ENCODE measurements around the gene OXLD1. TPM values are rescaled to one million over a fixed set of nuclear protein-coding genes. Genes with fewer than 3 reads are reported as not detected.
A peak's percentile ranks its signal among the peaks of the same experiment; 100 is the strongest.

Gene OXLD1
- total and polyA plus RNA-seq, 4 donors: 11.2 to 26.4 (median 19.0) TPM

DNA sequence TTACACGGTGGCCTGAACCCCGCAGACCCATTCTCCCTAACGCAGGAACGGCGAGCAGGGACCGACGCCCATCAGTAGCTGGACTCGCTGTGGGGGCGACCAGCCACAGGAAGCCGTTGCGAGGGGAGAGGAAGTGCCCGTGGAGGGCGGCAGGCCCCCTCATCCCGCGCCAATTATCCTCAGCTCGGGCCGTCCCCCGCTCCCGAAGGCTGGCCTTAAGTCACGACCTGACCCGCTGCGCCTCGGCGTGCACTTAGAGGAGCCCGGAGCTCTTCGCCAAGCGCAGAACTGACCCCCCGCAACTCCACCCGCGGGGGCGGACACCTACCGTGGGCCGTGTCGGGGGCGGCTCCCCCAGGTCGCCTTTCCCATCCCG lies 16.8 kb upstream of the OXLD1 start:
- H3K4me3 ChIP-seq (ENCODE audit: low read depth in 1 of 3, low read length in 3 of 3): peak overlapping the region; percentile 70 to 86 (median 71)
- peak overlapping the region; percentile 41 to 67 for H3K27ac ChIP-seq (ENCODE audit: low read depth in 1 of 2, low read length in 2 of 2)
- TF ChIP-seq, protein P1, sequence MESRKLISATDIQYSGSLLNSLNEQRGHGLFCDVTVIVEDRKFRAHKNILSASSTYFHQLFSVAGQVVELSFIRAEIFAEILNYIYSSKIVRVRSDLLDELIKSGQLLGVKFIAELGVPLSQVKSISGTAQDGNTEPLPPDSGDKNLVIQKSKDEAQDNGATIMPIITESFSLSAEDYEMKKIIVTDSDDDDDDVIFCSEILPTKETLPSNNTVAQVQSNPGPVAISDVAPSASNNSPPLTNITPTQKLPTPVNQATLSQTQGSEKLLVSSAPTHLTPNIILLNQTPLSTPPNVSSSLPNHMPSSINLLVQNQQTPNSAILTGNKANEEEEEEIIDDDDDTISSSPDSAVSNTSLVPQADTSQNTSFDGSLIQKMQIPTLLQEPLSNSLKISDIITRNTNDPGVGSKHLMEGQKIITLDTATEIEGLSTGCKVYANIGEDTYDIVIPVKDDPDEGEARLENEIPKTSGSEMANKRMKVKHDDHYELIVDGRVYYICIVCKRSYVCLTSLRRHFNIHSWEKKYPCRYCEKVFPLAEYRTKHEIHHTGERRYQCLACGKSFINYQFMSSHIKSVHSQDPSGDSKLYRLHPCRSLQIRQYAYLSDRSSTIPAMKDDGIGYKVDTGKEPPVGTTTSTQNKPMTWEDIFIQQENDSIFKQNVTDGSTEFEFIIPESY (IDR thresholded peaks at IDR 0.05): no peak
- no peak for TF ChIP-seq YY1 (IDR thresholded peaks at IDR 0.05)
- TF ChIP-seq FOXA1 (IDR thresholded peaks at IDR 0.05): no peak
- no peak for TF ChIP-seq RXRA (IDR thresholded peaks at IDR 0.05)
- no peak for TF ChIP-seq HNF4G (IDR thresholded peaks at IDR 0.05)
- no peak for TF ChIP-seq REST (IDR thresholded peaks at IDR 0.05)
- TF ChIP-seq RAD21 (IDR thresholded peaks at IDR 0.05): no peak
- TF ChIP-seq HNF4A (conservative IDR thresholded peaks at IDR 0.05): no peak
- TF ChIP-seq, protein P2, sequence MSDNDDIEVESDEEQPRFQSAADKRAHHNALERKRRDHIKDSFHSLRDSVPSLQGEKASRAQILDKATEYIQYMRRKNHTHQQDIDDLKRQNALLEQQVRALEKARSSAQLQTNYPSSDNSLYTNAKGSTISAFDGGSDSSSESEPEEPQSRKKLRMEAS (IDR thresholded peaks at IDR 0.05): no peak
- TF ChIP-seq GABPA (IDR thresholded peaks at IDR 0.05 in 1 of 2, conservative IDR thresholded peaks at IDR 0.05 in 1 of 2): no peak
- no peak for TF ChIP-seq EGR1 (IDR thresholded peaks at IDR 0.05; ENCODE audit: low read depth in 2 of 2)
- no peak for TF ChIP-seq SP1 (IDR thresholded peaks at IDR 0.05)
- no peak for TF ChIP-seq TAF1 (conservative IDR thresholded peaks at IDR 0.05)
- DNase-seq (ENCODE audit: low spot score): no peak
- H3K9ac ChIP-seq (ENCODE audit: low read depth in 1 of 2, low read length in 2 of 2): no peak overlapping the region
- H3K27me3 ChIP-seq (ENCODE audit: control insufficient read depth in 4 of 4, insufficient read depth in 4 of 4, low read length in 3 of 4): no peaks in the 10 kb centered on the region
- H3K9me3 ChIP-seq (ENCODE audit: control insufficient read depth in 4 of 4, low read length in 3 of 4): no peaks in the 10 kb centered on the region
- H3K36me3 ChIP-seq (ENCODE audit: control insufficient read depth in 4 of 4, insufficient read depth in 3 of 4, low read depth in 1 of 4, low read length in 3 of 4): peaks cover 0 to 18% (median 9%) of the 10 kb centered on the region in 4 donors
- H3K4me1 ChIP-seq (ENCODE audit: control insufficient read depth in 4 of 4, insufficient read depth in 4 of 4, low read length in 3 of 4): peaks cover 16 to 54% (median 43%) of the 10 kb centered on the region in 4 donors
- under 1% methylated on average over 37 of the region's 37 CpGs for WGBS

GRCh38 chr17:81682565-81683207 lies 16.3 kb upstream of the OXLD1 start:
- H3K36me3 ChIP-seq (ENCODE audit: control insufficient read depth in 4 of 4, insufficient read depth in 3 of 4, low read depth in 1 of 4, low read length in 3 of 4): peaks cover 0 to 13% (median 6%) of the 10 kb centered on the region in 4 donors
- H3K4me3 ChIP-seq (ENCODE audit: low read depth in 1 of 3, low read length in 3 of 3): peak overlapping the region; percentile 70 to 86 (median 71)
- no peak for DNase-seq (ENCODE audit: low spot score)
- no peak for TF ChIP-seq FOXA1 (IDR thresholded peaks at IDR 0.05)
- no peak for TF ChIP-seq RXRA (IDR thresholded peaks at IDR 0.05)
- no peak for TF ChIP-seq RAD21 (IDR thresholded peaks at IDR 0.05)
- TF ChIP-seq SP1 (IDR thresholded peaks at IDR 0.05): no peak
- TF ChIP-seq TAF1 (conservative IDR thresholded peaks at IDR 0.05): no peak
- TF ChIP-seq GABPA (IDR thresholded peaks at IDR 0.05 in 1 of 2, conservative IDR thresholded peaks at IDR 0.05 in 1 of 2): no peak
- H3K27me3 ChIP-seq (ENCODE audit: control insufficient read depth in 4 of 4, insufficient read depth in 4 of 4, low read length in 3 of 4): no peaks in the 10 kb centered on the region
- no peaks in the 10 kb centered on the region for H3K9me3 ChIP-seq (ENCODE audit: control insufficient read depth in 4 of 4, low read length in 3 of 4)
- no peak overlapping the region for H3K9ac ChIP-seq (ENCODE audit: low read depth in 1 of 2, low read length in 2 of 2)
- H3K27ac ChIP-seq (ENCODE audit: low read depth in 1 of 2, low read length in 2 of 2): peak overlapping the region; percentile 41 to 67
- H3K4me1 ChIP-seq (ENCODE audit: control insufficient read depth in 4 of 4, insufficient read depth in 4 of 4, low read length in 3 of 4): peaks cover 16 to 54% (median 43%) of the 10 kb centered on the region in 4 donors
- 43% methylated on average over 19 of the region's 19 CpGs for WGBS
